ENCODE measurements around the gene STAG1. TPM values are rescaled to one million over a fixed set of nuclear protein-coding genes. Genes with fewer than 3 reads are reported as not detected.

Gene STAG1
- total and polyA plus RNA-seq, 4 donors, result 4.6 to 28.0 (median 16.6) TPM

DNA sequence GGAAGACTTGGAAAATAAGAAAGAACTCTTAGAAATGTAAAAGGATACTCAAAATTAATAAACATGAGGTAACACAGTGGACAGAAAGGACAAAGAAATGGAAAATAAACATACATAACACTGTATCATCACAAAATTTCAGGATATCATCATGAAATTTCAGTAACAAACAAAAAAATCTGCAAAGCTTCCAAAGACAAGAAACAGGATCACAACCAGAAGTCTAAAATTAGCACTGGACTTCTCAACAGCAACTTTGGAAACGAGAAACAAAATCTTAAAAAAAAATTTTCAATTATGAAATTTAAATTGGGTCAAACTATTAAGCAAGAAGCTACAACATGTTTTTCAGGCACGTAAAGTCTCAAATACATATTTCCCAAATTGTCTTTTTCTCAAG is 238.8 kb downstream of the STAG1 start:
- no peak for DNase-seq (ENCODE audit: low spot score)
- WGBS, result 85% methylated on average over 2 of the region's 2 CpGs
- H3K9me3 ChIP-seq (ENCODE audit: control insufficient read depth in 4 of 4, low read length in 3 of 4), result no peaks in the 10 kb centered on the region

DNA sequence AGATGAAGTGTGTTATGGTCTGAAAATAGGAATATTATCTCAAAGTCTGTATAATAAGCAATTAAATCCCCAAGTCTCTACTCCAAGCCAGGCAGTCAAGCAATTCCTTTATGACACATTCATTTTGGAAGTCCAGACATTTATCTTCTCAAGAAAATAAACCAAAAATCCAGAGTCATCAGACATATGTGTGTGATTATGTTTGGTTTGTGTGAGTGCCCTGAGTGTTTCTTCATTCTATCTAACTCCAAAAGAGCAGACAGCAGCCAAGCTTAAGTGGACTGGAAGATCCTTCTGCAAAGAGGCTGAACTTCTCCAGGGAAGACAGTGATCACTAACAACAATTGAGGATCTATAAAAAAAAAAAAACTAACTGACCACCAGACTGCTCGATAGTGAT is 239.8 kb downstream of the STAG1 start:
- H3K27me3 ChIP-seq (ENCODE audit: control insufficient read depth in 4 of 4, insufficient read depth in 4 of 4, low read length in 3 of 4), result no peaks in the 10 kb centered on the region
- no peak overlapping the region for H3K4me3 ChIP-seq (ENCODE audit: low read depth in 1 of 3, low read length in 3 of 3)
- H3K9me3 ChIP-seq (ENCODE audit: control insufficient read depth in 4 of 4, low read length in 3 of 4), result no peaks in the 10 kb centered on the region
- peaks cover 0 to 3% (median 0%) of the 10 kb centered on the region in 4 donors for H3K36me3 ChIP-seq (ENCODE audit: control insufficient read depth in 4 of 4, insufficient read depth in 3 of 4, low read depth in 1 of 4, low read length in 3 of 4)
- peaks cover 0 to 3% (median under 1%) of the 10 kb centered on the region in 4 donors for H3K4me1 ChIP-seq (ENCODE audit: control insufficient read depth in 4 of 4, insufficient read depth in 4 of 4, low read length in 3 of 4)
- WGBS, result 82% methylated on average over 1 of the region's 1 CpG
- H3K9ac ChIP-seq (ENCODE audit: low read depth in 1 of 2, low read length in 2 of 2), result no peak overlapping the region
- DNase-seq (ENCODE audit: low spot score), result no peak
- H3K27ac ChIP-seq (ENCODE audit: low read depth in 1 of 2, low read length in 2 of 2), result no peak overlapping the region
- TF ChIP-seq RXRA (IDR thresholded peaks at IDR 0.05) (no peak), EGR1 (IDR thresholded peaks at IDR 0.05; ENCODE audit: low read depth in 2 of 2) (no peak)
- TF ChIP-seq, protein P1, sequence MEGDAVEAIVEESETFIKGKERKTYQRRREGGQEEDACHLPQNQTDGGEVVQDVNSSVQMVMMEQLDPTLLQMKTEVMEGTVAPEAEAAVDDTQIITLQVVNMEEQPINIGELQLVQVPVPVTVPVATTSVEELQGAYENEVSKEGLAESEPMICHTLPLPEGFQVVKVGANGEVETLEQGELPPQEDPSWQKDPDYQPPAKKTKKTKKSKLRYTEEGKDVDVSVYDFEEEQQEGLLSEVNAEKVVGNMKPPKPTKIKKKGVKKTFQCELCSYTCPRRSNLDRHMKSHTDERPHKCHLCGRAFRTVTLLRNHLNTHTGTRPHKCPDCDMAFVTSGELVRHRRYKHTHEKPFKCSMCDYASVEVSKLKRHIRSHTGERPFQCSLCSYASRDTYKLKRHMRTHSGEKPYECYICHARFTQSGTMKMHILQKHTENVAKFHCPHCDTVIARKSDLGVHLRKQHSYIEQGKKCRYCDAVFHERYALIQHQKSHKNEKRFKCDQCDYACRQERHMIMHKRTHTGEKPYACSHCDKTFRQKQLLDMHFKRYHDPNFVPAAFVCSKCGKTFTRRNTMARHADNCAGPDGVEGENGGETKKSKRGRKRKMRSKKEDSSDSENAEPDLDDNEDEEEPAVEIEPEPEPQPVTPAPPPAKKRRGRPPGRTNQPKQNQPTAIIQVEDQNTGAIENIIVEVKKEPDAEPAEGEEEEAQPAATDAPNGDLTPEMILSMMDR (IDR thresholded peaks at IDR 0.05; ENCODE audit: low read depth, low read length, missing input control), result no peak
- TF ChIP-seq, protein P2, sequence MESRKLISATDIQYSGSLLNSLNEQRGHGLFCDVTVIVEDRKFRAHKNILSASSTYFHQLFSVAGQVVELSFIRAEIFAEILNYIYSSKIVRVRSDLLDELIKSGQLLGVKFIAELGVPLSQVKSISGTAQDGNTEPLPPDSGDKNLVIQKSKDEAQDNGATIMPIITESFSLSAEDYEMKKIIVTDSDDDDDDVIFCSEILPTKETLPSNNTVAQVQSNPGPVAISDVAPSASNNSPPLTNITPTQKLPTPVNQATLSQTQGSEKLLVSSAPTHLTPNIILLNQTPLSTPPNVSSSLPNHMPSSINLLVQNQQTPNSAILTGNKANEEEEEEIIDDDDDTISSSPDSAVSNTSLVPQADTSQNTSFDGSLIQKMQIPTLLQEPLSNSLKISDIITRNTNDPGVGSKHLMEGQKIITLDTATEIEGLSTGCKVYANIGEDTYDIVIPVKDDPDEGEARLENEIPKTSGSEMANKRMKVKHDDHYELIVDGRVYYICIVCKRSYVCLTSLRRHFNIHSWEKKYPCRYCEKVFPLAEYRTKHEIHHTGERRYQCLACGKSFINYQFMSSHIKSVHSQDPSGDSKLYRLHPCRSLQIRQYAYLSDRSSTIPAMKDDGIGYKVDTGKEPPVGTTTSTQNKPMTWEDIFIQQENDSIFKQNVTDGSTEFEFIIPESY (IDR thresholded peaks at IDR 0.05), result no peak

More for the DNA sequence above, 238.8 kb downstream of the STAG1 start:
- Histone ChIP-seq H3K9ac (ENCODE audit: low read depth in 1 of 2, low read length in 2 of 2) (no peak overlapping the region), H3K4me3 (ENCODE audit: low read depth in 1 of 3, low read length in 3 of 3) (no peak overlapping the region), H3K27me3 (ENCODE audit: control insufficient read depth in 4 of 4, insufficient read depth in 4 of 4, low read length in 3 of 4) (no peaks in the 10 kb centered on the region), H3K36me3 (ENCODE audit: control insufficient read depth in 4 of 4, insufficient read depth in 3 of 4, low read depth in 1 of 4, low read length in 3 of 4) (peaks cover 0 to 1% (median 0%) of the 10 kb centered on the region in 4 donors), H3K27ac (ENCODE audit: low read depth in 1 of 2, low read length in 2 of 2) (no peak overlapping the region), H3K4me1 (ENCODE audit: control insufficient read depth in 4 of 4, insufficient read depth in 4 of 4, low read length in 3 of 4) (peaks cover 0 to 3% (median under 1%) of the 10 kb centered on the region in 4 donors)
- TF ChIP-seq, protein P3, sequence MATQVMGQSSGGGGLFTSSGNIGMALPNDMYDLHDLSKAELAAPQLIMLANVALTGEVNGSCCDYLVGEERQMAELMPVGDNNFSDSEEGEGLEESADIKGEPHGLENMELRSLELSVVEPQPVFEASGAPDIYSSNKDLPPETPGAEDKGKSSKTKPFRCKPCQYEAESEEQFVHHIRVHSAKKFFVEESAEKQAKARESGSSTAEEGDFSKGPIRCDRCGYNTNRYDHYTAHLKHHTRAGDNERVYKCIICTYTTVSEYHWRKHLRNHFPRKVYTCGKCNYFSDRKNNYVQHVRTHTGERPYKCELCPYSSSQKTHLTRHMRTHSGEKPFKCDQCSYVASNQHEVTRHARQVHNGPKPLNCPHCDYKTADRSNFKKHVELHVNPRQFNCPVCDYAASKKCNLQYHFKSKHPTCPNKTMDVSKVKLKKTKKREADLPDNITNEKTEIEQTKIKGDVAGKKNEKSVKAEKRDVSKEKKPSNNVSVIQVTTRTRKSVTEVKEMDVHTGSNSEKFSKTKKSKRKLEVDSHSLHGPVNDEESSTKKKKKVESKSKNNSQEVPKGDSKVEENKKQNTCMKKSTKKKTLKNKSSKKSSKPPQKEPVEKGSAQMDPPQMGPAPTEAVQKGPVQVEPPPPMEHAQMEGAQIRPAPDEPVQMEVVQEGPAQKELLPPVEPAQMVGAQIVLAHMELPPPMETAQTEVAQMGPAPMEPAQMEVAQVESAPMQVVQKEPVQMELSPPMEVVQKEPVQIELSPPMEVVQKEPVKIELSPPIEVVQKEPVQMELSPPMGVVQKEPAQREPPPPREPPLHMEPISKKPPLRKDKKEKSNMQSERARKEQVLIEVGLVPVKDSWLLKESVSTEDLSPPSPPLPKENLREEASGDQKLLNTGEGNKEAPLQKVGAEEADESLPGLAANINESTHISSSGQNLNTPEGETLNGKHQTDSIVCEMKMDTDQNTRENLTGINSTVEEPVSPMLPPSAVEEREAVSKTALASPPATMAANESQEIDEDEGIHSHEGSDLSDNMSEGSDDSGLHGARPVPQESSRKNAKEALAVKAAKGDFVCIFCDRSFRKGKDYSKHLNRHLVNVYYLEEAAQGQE (IDR thresholded peaks at IDR 0.05), result no peak
- no peak for TF ChIP-seq FOXA2 (IDR thresholded peaks at IDR 0.05)
- TF ChIP-seq TAF1 (conservative IDR thresholded peaks at IDR 0.05), result no peak
- TF ChIP-seq EGR1 (IDR thresholded peaks at IDR 0.05; ENCODE audit: low read depth in 2 of 2), result no peak
- no peak for TF ChIP-seq RXRA (IDR thresholded peaks at IDR 0.05)
- TF ChIP-seq, protein P1 (IDR thresholded peaks at IDR 0.05; ENCODE audit: low read depth, low read length, missing input control), result no peak
- TF ChIP-seq FOXA1 (IDR thresholded peaks at IDR 0.05), result no peak
- TF ChIP-seq, protein P4, sequence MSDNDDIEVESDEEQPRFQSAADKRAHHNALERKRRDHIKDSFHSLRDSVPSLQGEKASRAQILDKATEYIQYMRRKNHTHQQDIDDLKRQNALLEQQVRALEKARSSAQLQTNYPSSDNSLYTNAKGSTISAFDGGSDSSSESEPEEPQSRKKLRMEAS (IDR thresholded peaks at IDR 0.05), result no peak
- TF ChIP-seq, protein P5, sequence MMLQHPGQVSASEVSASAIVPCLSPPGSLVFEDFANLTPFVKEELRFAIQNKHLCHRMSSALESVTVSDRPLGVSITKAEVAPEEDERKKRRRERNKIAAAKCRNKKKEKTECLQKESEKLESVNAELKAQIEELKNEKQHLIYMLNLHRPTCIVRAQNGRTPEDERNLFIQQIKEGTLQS (IDR thresholded peaks at IDR 0.05), result no peak
- TF ChIP-seq HNF4A (conservative IDR thresholded peaks at IDR 0.05), result no peak
- TF ChIP-seq HNF4G (IDR thresholded peaks at IDR 0.05), result no peak
- no peak for TF ChIP-seq GABPA (IDR thresholded peaks at IDR 0.05 in 1 of 2, conservative IDR thresholded peaks at IDR 0.05 in 1 of 2)
